ENCODE results near the gene MRPL51. TPM values are rescaled to one million over a fixed set of nuclear protein-coding genes. Genes with fewer than 3 reads are reported as not detected.

Gene MRPL51
- total RNA-seq (100 to 1,000 TPM; 135 to 141 TPM), polyA plus RNA-seq (ENCODE audit: insufficient read length in 6 of 6) (100 to 1,000 TPM; 129 to 170 (median 142) TPM)
- long read RNA-seq, donor 1, transcript MRPL51-202 (3 exons, 601 nt), result minor isoform, 6 of 188 reads
- long read RNA-seq, donor 1, transcript MRPL51-201 (3 exons, 1,234 nt), result major isoform, 171 of 188 reads
- long read RNA-seq, donor 1, partial matches to known transcripts, result 5 of 188 reads
- long read RNA-seq, donor 1, other reads (novel, unspliced or antisense), result 0 of 188 reads
- long read RNA-seq, donor 2, transcript MRPL51-203 (2 exons, 501 nt), result minor isoform, 15 of 133 reads
- long read RNA-seq, donor 2, transcript MRPL51-201 (3 exons, 1,234 nt), result major isoform, 98 of 133 reads
- long read RNA-seq, donor 2, partial matches to known transcripts, result 7 of 133 reads
- long read RNA-seq, donor 2, other reads (novel, unspliced or antisense), result 0 of 133 reads
- long read RNA-seq, donor 3, transcript MRPL51-202 (3 exons, 601 nt), result minor isoform, 5 of 157 reads
- long read RNA-seq, donor 3, transcript MRPL51-201 (3 exons, 1,234 nt), result major isoform, 133 of 157 reads
- long read RNA-seq, donor 3, transcript MRPL51-203 (2 exons, 501 nt), result minor isoform, 7 of 157 reads
- long read RNA-seq, donor 3, partial matches to known transcripts, result 0 of 157 reads
- long read RNA-seq, donor 3, other reads (novel, unspliced or antisense), result 5 of 157 reads
- long read RNA-seq, donor 4, transcript MRPL51-201 (3 exons, 1,234 nt), result major isoform, 93 of 107 reads
- long read RNA-seq, donor 4, partial matches to known transcripts, result 1 of 107 reads
- long read RNA-seq, donor 4, other reads (novel, unspliced or antisense), result 7 of 107 reads
- long read RNA-seq, donor 5, transcript MRPL51-201 (3 exons, 1,234 nt), result major isoform, 106 of 169 reads
- long read RNA-seq, donor 5, transcript MRPL51-202 (3 exons, 601 nt), result minor isoform, 6 of 169 reads
- long read RNA-seq, donor 5, transcript MRPL51-205 (3 exons, 814 nt), result minor isoform, 5 of 169 reads
- long read RNA-seq, donor 5, partial matches to known transcripts, result 48 of 169 reads
- long read RNA-seq, donor 5, other reads (novel, unspliced or antisense), result 0 of 169 reads
- long read RNA-seq, donor 6, transcript MRPL51-203 (2 exons, 501 nt), result minor isoform, 6 of 170 reads
- long read RNA-seq, donor 6, transcript MRPL51-205 (3 exons, 814 nt), result minor isoform, 9 of 170 reads
- long read RNA-seq, donor 6, transcript MRPL51-202 (3 exons, 601 nt), result minor isoform, 7 of 170 reads
- long read RNA-seq, donor 6, transcript MRPL51-201 (3 exons, 1,234 nt), result major isoform, 107 of 170 reads
- long read RNA-seq, donor 6, partial matches to known transcripts, result 37 of 170 reads
- long read RNA-seq, donor 6, other reads (novel, unspliced or antisense), result 0 of 170 reads
- long read RNA-seq, donor 7, transcript MRPL51-205 (3 exons, 814 nt), result minor isoform, 5 of 67 reads
- long read RNA-seq, donor 7, transcript MRPL51-201 (3 exons, 1,234 nt), result major isoform, 55 of 67 reads
- long read RNA-seq, donor 7, transcript MRPL51-202 (3 exons, 601 nt), result minor isoform, 5 of 67 reads
- long read RNA-seq, donor 7, partial matches to known transcripts, result 0 of 67 reads
- long read RNA-seq, donor 7, other reads (novel, unspliced or antisense), result 0 of 67 reads
- long read RNA-seq, donor 8, transcript MRPL51-201 (3 exons, 1,234 nt), result major isoform, 71 of 83 reads
- long read RNA-seq, donor 8, partial matches to known transcripts, result 6 of 83 reads
- long read RNA-seq, donor 8, other reads (novel, unspliced or antisense), result 0 of 83 reads
- long read RNA-seq, donor 9, result 0 reads
- long read RNA-seq, donor 10, transcript MRPL51-205 (3 exons, 814 nt), result minor isoform, 6 of 121 reads
- long read RNA-seq, donor 10, transcript MRPL51-201 (3 exons, 1,234 nt), result major isoform, 106 of 121 reads
- long read RNA-seq, donor 10, partial matches to known transcripts, result 0 of 121 reads
- long read RNA-seq, donor 10, other reads (novel, unspliced or antisense), result 4 of 121 reads
- long read RNA-seq, donor 11, transcript MRPL51-201 (3 exons, 1,234 nt), result major isoform, 95 of 4,404 reads
- long read RNA-seq, donor 11, partial matches to known transcripts, result 4,016 of 4,404 reads
- long read RNA-seq, donor 11, other reads (novel, unspliced or antisense), result 281 of 4,404 reads
- long read RNA-seq, donor 12, transcript MRPL51-205 (3 exons, 814 nt), result minor isoform, 6 of 104 reads
- long read RNA-seq, donor 12, transcript MRPL51-201 (3 exons, 1,234 nt), result major isoform, 88 of 104 reads
- long read RNA-seq, donor 12, partial matches to known transcripts, result 5 of 104 reads
- long read RNA-seq, donor 12, other reads (novel, unspliced or antisense), result 0 of 104 reads

DNA sequence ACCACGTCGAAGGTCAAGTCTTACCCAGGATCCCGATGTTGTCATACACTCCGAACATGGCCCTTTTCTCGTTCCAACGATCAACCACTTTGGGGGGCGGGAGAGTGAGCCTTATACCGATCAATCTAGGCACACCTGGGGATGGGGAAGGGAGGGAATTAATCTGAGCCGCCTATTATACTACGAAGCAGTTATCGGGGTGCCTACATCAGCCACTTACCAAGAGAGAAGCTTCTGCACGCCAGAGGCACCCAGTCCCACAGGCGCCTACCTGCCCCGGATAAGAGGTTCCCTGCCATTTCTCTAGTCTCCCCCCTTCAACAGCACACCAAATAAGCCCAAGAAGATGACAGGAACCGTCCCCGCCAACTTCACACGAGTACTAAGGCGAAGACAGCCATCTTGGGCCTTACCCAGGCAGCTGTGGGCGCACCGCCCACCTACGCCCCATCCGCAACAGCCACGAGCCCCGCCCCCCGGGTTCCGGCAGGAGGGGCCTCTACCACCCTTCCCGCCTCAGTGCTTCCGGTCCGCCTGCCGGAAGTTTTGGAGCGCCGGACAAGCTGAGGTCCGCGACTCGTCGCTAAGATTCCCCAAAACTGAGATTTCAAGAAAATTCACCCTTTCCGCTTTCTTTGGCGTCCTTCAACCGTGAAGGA lies at the start of gene MRPL51:
Gene MRPL51, minus strand, starts transcription at position 425 of the 659 bp plus-strand sequence. Its CDS starts 126 bp downstream, at position 299.
- peak; percentile 95 to 99 (median 98) for DNase-seq
- Histone ChIP-seq H3K4me1 (peaks cover 10 to 29% of the 10 kb centered on the region in 2 donors), H3K9me3 (no peaks in the 10 kb centered on the region), H3K36me3 (peaks cover 0 to 20% of the 10 kb centered on the region in 2 donors), H3K27ac (peak within 1 kb of the TSS; percentile 95), H3K4me3 (peak within 1 kb of the TSS; percentile 61 to 68), H3K27me3 (no peaks in the 10 kb centered on the region)
- TF ChIP-seq CTCF (IDR thresholded peaks at IDR 0.05), result no peak
- peak; percentile 97 for ATAC-seq
- intact Hi-C loops (cut with DNase I), result no loop called here

GRCh38 chr12:6542209-6543009 lies 49.3 kb upstream of the MRPL51 start:
- DNase-seq (no peak), ATAC-seq (no peak)
- TF ChIP-seq CTCF (IDR thresholded peaks at IDR 0.05), result no peak
- H3K4me1 ChIP-seq, result peaks cover 13 to 43% of the 10 kb centered on the region in 2 donors
- peak overlapping the region in 1 of 2 donors; percentile 75 for H3K27ac ChIP-seq
- no peaks in the 10 kb centered on the region for H3K9me3 ChIP-seq
- intact Hi-C loops (cut with DNase I), result no loop called here
- no peaks in the 10 kb centered on the region for H3K27me3 ChIP-seq
- H3K36me3 ChIP-seq, result peaks cover 0 to 77% of the 10 kb centered on the region in 2 donors
- H3K4me3 ChIP-seq, result no peak overlapping the region

GRCh38 chr12:6541371-6542165 lies 48.5 kb upstream of the MRPL51 start:
- H3K4me3 ChIP-seq, result no peak overlapping the region
- peaks cover 13 to 51% of the 10 kb centered on the region in 2 donors for H3K4me1 ChIP-seq
- intact Hi-C loops (cut with DNase I), result no loop called here
- H3K27me3 ChIP-seq, result no peaks in the 10 kb centered on the region
- DNase-seq (no peak), ATAC-seq (no peak)
- peaks cover 0 to 77% of the 10 kb centered on the region in 2 donors for H3K36me3 ChIP-seq
- H3K9me3 ChIP-seq, result no peaks in the 10 kb centered on the region
- TF ChIP-seq CTCF (IDR thresholded peaks at IDR 0.05), result no peak
- H3K27ac ChIP-seq, result peak overlapping the region; percentile 75 to 78

All from left lung (tissue), 14 donors.